ENCODE data around the gene GDF10. TPM values are rescaled to one million over a fixed set of nuclear protein-coding genes. Genes with fewer than 3 reads are reported as not detected.

The GDF10 gene
- total RNA-seq, 1 experiment from 2014 or later = not detected

DNA sequence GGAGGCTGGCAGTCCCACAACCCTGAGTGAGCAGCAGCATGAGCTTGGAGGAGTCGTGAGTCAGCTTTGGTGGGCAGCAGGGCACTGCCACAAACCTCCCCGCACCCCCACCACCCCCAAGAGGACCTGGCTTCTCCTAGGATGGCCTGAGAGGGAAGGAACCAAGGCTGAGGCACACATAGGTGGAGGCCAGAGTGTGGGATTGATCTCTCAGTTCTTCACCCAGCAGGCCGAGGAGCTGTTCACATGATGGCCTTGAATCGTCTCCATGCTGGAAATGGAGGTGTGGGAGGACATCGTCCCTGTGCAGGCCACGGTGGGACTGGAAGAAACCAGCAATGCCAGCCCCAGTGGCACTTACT, 17.4 kb upstream of the GDF10 start:
- Histone ChIP-seq H4K20me1 (ENCODE audit: low read length) (no peaks in the 10 kb centered on the region), H2AFZ (ENCODE audit: low read length) (no peak overlapping the region), H3K9ac (ENCODE audit: low read length) (no peak overlapping the region), H3K9me2 (replicated peaks; ENCODE audit: low read length) (no peaks in the 10 kb centered on the region), H3K9me3 (ENCODE audit: low read length) (no peaks in the 10 kb centered on the region), H3K27me3 (ENCODE audit: low read length) (peaks cover 8% of the 10 kb centered on the region; the same call in 1 of the 2 replicates), H3K4me2 (ENCODE audit: low read length) (no peak overlapping the region), H3K27ac (ENCODE audit: low read length) (no peak overlapping the region), H3K4me1 (ENCODE audit: insufficient read depth, low read length) (no peaks in the 10 kb centered on the region), H3F3A (ENCODE audit: low read length, unreplicated experiment) (no peaks in the 10 kb centered on the region), H3K36me3 (ENCODE audit: low read depth, low read length) (no peaks in the 10 kb centered on the region), H3K79me2 (ENCODE audit: low read length) (no peaks in the 10 kb centered on the region), H3K4me3 (ENCODE audit: low read length) (no peak overlapping the region)
- ChIA-PET POLR2A (ENCODE audit: unreplicated experiment) (no interaction called here), CTCF (no interaction called here)
- intact Hi-C loops (cut with micrococcal nuclease) = no loop called here
- no peak for DNase-seq
- TF ChIP-seq CTCF (conservative IDR thresholded peaks at IDR 0.05; ENCODE audit: low read depth, low read length) (no peak), EZH2 (IDR thresholded peaks at IDR 0.05; ENCODE audit: low read length, unreplicated experiment) (no peak), EZH2phosphoT487 (IDR thresholded peaks at IDR 0.05; ENCODE audit: borderline replicate concordance, low read length) (no peak)
- ATAC-seq = no peak
- no TSS peak for BruUV-seq (replicated peaks)

- Histone ChIP-seq H3K9me3 (ENCODE audit: low read length) (no peaks in the 10 kb centered on the region), H4K20me1 (ENCODE audit: low read length) (no peaks in the 10 kb centered on the region), H3K9ac (ENCODE audit: low read length) (no peak overlapping the region), H2AFZ (ENCODE audit: low read length) (no peak overlapping the region), H3K36me3 (ENCODE audit: low read depth, low read length) (no peaks in the 10 kb centered on the region), H3K9me2 (replicated peaks; ENCODE audit: low read length) (no peaks in the 10 kb centered on the region), H3K4me2 (ENCODE audit: low read length) (no peak overlapping the region), H3K79me2 (ENCODE audit: low read length) (no peaks in the 10 kb centered on the region), H3K4me1 (ENCODE audit: insufficient read depth, low read length) (no peaks in the 10 kb centered on the region), H3F3A (ENCODE audit: low read length, unreplicated experiment) (no peaks in the 10 kb centered on the region), H3K27me3 (ENCODE audit: low read length) (peaks cover 8% of the 10 kb centered on the region; the same call in 1 of the 2 replicates), H3K27ac (ENCODE audit: low read length) (no peak overlapping the region), H3K4me3 (ENCODE audit: low read length) (no peak overlapping the region)
- ATAC-seq (no peak), DNase-seq (no peak)
- POLR2A ChIA-PET (ENCODE audit: unreplicated experiment) = no interaction called here
- TF ChIP-seq CTCF (conservative IDR thresholded peaks at IDR 0.05; ENCODE audit: low read depth, low read length) (no peak), EZH2phosphoT487 (IDR thresholded peaks at IDR 0.05; ENCODE audit: borderline replicate concordance, low read length) (no peak), EZH2 (IDR thresholded peaks at IDR 0.05; ENCODE audit: low read length, unreplicated experiment) (no peak)
- intact Hi-C loops (cut with micrococcal nuclease) = no loop called here
- CTCF ChIA-PET = no interaction called here
- BruUV-seq (replicated peaks) = no TSS peak
Measured at GRCh38 chr10:47283101-47283630, 16.8 kb upstream of the GDF10 start.

DNA sequence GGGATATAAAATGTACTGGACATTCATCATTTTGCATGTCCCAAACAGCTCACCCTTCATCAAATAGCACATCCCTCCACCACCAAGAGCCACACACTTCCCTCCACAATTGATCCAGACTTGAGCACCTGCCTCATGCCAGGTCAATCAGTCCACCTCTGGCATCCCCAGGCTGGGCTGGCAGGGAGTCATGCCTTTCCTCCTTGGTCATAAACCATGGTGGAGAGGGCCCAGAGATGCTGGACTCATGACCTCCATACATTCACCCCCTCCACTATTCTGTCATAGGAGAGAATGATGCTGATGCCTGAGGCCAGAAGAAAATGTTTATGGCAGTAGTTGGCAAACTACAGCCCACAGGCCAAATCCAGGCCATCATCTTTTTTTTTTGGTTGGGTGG, 16.1 kb upstream of the GDF10 start:
- BruUV-seq (replicated peaks) = no TSS peak
- H2AFZ ChIP-seq (ENCODE audit: low read length) = no peak overlapping the region
- H3K79me2 ChIP-seq (ENCODE audit: low read length) = no peaks in the 10 kb centered on the region
- no peak overlapping the region for H3K4me3 ChIP-seq (ENCODE audit: low read length)
- ChIA-PET POLR2A (ENCODE audit: unreplicated experiment) (no interaction called here), CTCF (no interaction called here)
- intact Hi-C loops (cut with micrococcal nuclease) = no loop called here
- DNase-seq (no peak), ATAC-seq (no peak)
- no peak overlapping the region for H3K27ac ChIP-seq (ENCODE audit: low read length)
- no peaks in the 10 kb centered on the region for H3K4me1 ChIP-seq (ENCODE audit: insufficient read depth, low read length)
- no peak for TF ChIP-seq EZH2phosphoT487 (IDR thresholded peaks at IDR 0.05; ENCODE audit: borderline replicate concordance, low read length)
- no peak for TF ChIP-seq EZH2 (IDR thresholded peaks at IDR 0.05; ENCODE audit: low read length, unreplicated experiment)
- TF ChIP-seq CTCF (conservative IDR thresholded peaks at IDR 0.05; ENCODE audit: low read depth, low read length) = no peak
- H3K36me3 ChIP-seq (ENCODE audit: low read depth, low read length) = no peaks in the 10 kb centered on the region
- peaks cover 8% of the 10 kb centered on the region; the same call in 1 of the 2 replicates for H3K27me3 ChIP-seq (ENCODE audit: low read length)
- H3F3A ChIP-seq (ENCODE audit: low read length, unreplicated experiment) = no peaks in the 10 kb centered on the region
- no peak overlapping the region for H3K4me2 ChIP-seq (ENCODE audit: low read length)
- no peaks in the 10 kb centered on the region for H3K9me3 ChIP-seq (ENCODE audit: low read length)
- H3K9ac ChIP-seq (ENCODE audit: low read length) = no peak overlapping the region
- H3K9me2 ChIP-seq (replicated peaks; ENCODE audit: low read length) = no peaks in the 10 kb centered on the region
- no peaks in the 10 kb centered on the region for H4K20me1 ChIP-seq (ENCODE audit: low read length)
